Embryonic facial prominence (tissue), 1 donor: Measurements from ENCODE around the gene PLA2G4E.

Source experiments
- DNase-seq: peaks from one replicate; pipeline ENCODE4 v3.0.0-alpha.2; 2016; ENCODE audit errors: extremely low spot score

PLA2G4E gene

DNA sequence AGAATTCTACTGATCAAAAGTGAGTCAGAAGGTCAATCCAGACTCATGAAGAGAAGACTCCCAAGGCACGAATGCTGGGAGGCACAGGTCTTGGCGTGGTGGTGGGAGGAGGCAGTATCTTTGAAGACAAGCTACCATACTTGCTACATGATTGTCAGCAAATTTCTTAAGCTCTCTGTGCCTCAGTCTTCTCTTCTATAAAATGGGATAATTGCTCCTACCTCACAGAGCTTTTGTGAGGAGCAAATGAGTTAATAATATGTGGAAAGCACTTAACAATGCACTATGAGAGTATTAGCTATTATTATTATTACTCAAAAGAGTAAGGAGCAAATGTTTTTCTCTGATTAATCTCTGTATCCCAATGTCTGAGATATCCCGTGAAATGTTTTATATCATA lies 84.7 kb downstream of the PLA2G4E start:
- DNase-seq: no peak

GRCh38 chr15:41935566-41936020 lies 85.2 kb downstream of the PLA2G4E start:
- no peak for DNase-seq

DNA sequence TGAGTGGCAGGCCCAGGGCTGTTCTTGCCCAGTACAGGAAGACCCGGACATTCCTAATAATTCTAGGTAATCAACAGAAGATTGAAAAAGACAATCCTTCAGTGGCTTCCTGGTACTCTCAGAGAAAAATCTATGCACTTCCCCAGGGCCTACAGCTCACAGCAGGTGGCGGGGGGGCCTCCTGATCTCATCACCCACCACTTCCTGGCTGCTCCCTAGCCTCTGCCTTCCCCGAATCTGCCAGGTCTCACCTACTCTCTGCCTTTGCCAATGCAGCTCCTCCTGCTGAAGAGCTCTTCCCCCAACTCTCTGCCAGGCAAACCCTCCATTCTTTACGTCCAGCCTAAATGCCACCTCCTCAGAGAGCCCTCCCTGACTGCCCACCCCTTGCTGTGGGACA lies 86.0 kb downstream of the PLA2G4E start:
- no peak for DNase-seq

GRCh38 chr15:41933771-41934170 lies 87.1 kb downstream of the PLA2G4E start:
- DNase-seq: no peak

GRCh38 chr15:41933326-41933725 lies 87.5 kb downstream of the PLA2G4E start:
- DNase-seq: no peak

- DNase-seq: no peak
Observed at GRCh38 chr15:41932511-41933289, 88.1 kb downstream of the PLA2G4E start.

GRCh38 chr15:41932101-41932500 lies 88.7 kb downstream of the PLA2G4E start:
- DNase-seq: no peak
